Spleen (tissue), 7 donors: ENCODE measurements around the gene TCHHL1.

Source experiments
- CTCF ChIP-seq, 11 experiments: fragments of 200-600 bp in 7 of 11; fragments of 450-650 bp in 4 of 11; sonication (generic) in 4 of 11; IDR thresholded peaks in 8 of 11; conservative IDR thresholded peaks in 3 of 11; 1 replicate in 7 of 11; 2 replicates in 4 of 11; pipeline versions ENCODE4 v1.4.0 to v1.8.0; 2016 to 2021; ENCODE audit warnings: antibody characterized with exemption in 11 of 11, inconsistent platforms in 4 of 11, mild to moderate bottlenecking in 1 of 11
- POLR2A ChIP-seq, 3 donors: fragments of 450-650 bp; IDR thresholded peaks; one replicate each; pipeline ENCODE4 v1.5.1; 2017; ENCODE audit warnings: antibody characterized with exemption in 3 of 3, mild to moderate bottlenecking in 1 of 3
- POLR2AphosphoS5 ChIP-seq, 3 donors: sonication (generic); formaldehyde crosslinking; IDR thresholded peaks; one replicate each; pipeline ENCODE4 v1.5.1; 2017; ENCODE audit warnings: antibody characterized with exemption in 3 of 3
- donor health status: DM: no; HTN: no; CAD: no; lungs with moderate emphysema.
- donor health status: DM: no; HTN: no; CAD: no.
- donor health status: DM: no; HTN: no; CAD: no.

DNA sequence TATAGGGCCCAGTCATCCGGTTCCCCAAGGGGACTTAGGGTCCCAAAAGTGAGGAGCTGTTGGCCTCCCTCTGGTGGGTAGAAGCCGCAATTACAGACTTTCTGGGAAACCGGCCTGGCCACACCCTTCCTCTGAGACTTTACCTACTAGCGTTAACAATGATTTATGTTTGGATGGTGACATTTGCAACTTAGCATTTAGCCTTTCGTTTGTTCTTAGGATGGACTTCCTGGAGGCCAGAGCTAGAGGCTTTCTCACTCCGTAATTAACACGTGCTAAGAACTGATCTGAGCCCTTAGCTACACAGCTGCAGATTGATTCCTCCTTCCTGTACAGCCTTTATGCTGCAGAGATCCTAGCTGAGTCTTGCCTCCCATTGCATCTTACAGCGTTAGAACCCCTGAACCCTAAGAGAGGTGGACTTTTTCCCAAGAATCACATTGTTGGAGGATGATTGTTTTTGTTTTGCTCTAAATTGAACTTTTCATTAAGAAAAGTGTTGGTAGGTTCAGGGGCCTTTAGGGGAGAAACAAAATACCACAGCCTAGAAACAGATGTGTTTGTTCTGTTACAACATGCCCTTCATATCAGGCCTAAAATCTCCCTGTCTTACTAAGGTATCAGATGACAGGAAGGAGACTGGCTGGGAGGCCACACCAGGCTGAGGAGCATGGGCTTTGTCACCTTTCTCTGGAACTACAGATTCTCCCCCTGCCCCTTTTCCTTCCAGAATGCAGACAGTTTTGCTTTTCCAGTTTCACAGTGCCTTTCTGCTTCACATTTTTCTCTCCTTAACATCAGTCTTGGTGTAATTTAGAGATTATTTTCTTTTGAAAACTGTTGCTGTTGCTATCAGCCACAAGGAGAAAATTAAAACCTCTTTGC, 54.0 kb downstream of the TCHHL1 start:
- peak; percentile 54 to 84 (median 76) for TF ChIP-seq CTCF (IDR thresholded peaks at IDR 0.05 in 8 of 11, conservative IDR thresholded peaks at IDR 0.05 in 3 of 11)
- TF ChIP-seq POLR2A (IDR thresholded peaks at IDR 0.05), result no peak
- peak in 1 of 3 donors; percentile 21 for TF ChIP-seq POLR2AphosphoS5 (IDR thresholded peaks at IDR 0.05)
